GM19351 (cell line): ENCODE results near the gene S100A16.
"Not testable (repeated sequence)": the region's sequence is repeated elsewhere in the genome, so short reads cannot be mapped to it uniquely, and the experiment has no call there.

Experiments used
- ATAC-seq: cut with Tn5 transposase; IDR thresholded peaks from one replicate; pipeline ENCODE4 v1.9.1; 2021; ENCODE audit warnings: mild to moderate bottlenecking, moderate library complexity; ENCODE audit not compliant: unreplicated experiment

S100A16 gene

GRCh38 chr1:153612755-153613331 is at the start of gene S100A16:
S100A16 (minus strand) TSS chr1:153613137; CDS start chr1:153608151, 4,986 bp downstream.
- ATAC-seq = no peak

GRCh38 chr1:153662269-153662668 is 49.3 kb upstream of the S100A16 start:
- ATAC-seq = no peak

- no peak for ATAC-seq
These were observed 48.3 kb upstream of the S100A16 start for GRCh38 chr1:153661111-153661708.

GRCh38 chr1:153659656-153660055 is 46.7 kb upstream of the S100A16 start:
- no peak for ATAC-seq

- no peak for ATAC-seq
These were observed 46.2 kb upstream of the S100A16 start for GRCh38 chr1:153659175-153659534.

- peak; percentile 94 for ATAC-seq
These were observed 45.6 kb upstream of the S100A16 start, which contains the start of gene SNAPIN for GRCh38 chr1:153658400-153659174. SNAPIN (plus strand) TSS chr1:153658703; CDS start chr1:153658744, 41 bp downstream.

GRCh38 chr1:153655333-153655732 is 42.4 kb upstream of the S100A16 start:
- ATAC-seq = no peak

- no peak for ATAC-seq
These were observed 40.0 kb upstream of the S100A16 start for GRCh38 chr1:153652805-153653500.

- ATAC-seq = no peak
These were observed 38.8 kb upstream of the S100A16 start for GRCh38 chr1:153651771-153652170.

- ATAC-seq = no peak
These were observed 36.9 kb upstream of the S100A16 start for GRCh38 chr1:153649863-153650235.

- no peak for ATAC-seq
These were observed 36.4 kb upstream of the S100A16 start for GRCh38 chr1:153649137-153649862.

- ATAC-seq = no peak
These were observed 35.2 kb upstream of the S100A16 start for GRCh38 chr1:153648000-153648643.

- no peak for ATAC-seq
These were observed 34.4 kb upstream of the S100A16 start for GRCh38 chr1:153647346-153647714.

- no peak for ATAC-seq
These were observed 33.9 kb upstream of the S100A16 start for GRCh38 chr1:153646672-153647345.

GRCh38 chr1:153643816-153644215 is 30.9 kb upstream of the S100A16 start:
- no peak for ATAC-seq

GRCh38 chr1:153643100-153643499 is 30.2 kb upstream of the S100A16 start:
- no peak for ATAC-seq

- no peak for ATAC-seq
These were observed 29.2 kb upstream of the S100A16 start for GRCh38 chr1:153642161-153642560.

- ATAC-seq = no peak
These were observed 27.9 kb upstream of the S100A16 start for GRCh38 chr1:153640861-153641260.

- ATAC-seq = not testable (repeated sequence)
These were observed 27.3 kb upstream of the S100A16 start for GRCh38 chr1:153640213-153640612.

- no peak for ATAC-seq
These were observed 26.3 kb upstream of the S100A16 start for GRCh38 chr1:153639280-153639679.
